PC-3 (cell line): ENCODE results near the gene PRPF6.

Experiments used
- EZH2 ChIP-seq: fragments of 300-600 bp; sonication (generic); IDR thresholded peaks from one replicate; pipeline ENCODE4 v1.6.1; 2017; ENCODE audit warnings: antibody characterized with exemption, mild to moderate bottlenecking, low read length; ENCODE audit not compliant: unreplicated experiment
- EZH2phosphoT487 ChIP-seq: fragments of 300-600 bp; sonication (generic); IDR thresholded peaks from 2 replicates; pipeline ENCODE4 v1.6.1; 2018; ENCODE audit warnings: mild to moderate bottlenecking, antibody characterized with exemption, low read length, borderline replicate concordance
- TF ChIP-seq, protein P1 (sequence below): fragments of 300-600 bp; sonication (generic); conservative IDR thresholded peaks from 2 replicates; pipeline ENCODE4 v1.5.1; 2017; ENCODE audit warnings: antibody characterized with exemption, low read depth, mild to moderate bottlenecking, low read length

DNA sequence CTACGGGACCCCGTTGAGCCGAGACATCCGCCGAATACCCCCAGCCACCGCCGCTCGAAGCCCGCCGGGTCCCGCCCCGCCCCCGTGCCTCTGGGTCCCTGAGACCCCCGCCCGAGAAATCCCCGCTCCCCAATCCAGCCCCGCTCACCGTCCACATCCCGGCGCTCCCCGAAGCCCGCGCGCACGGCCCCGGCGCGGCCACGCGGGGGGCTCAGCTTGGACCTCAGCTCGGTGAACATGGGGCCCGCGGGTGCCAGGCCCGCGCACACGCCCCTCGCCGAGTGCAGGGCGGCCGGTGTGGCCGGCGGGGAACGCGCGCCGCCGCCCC is 1.7 kb upstream of the PRPF6 start:
- no peak for TF ChIP-seq EZH2
- TF ChIP-seq, protein P1, sequence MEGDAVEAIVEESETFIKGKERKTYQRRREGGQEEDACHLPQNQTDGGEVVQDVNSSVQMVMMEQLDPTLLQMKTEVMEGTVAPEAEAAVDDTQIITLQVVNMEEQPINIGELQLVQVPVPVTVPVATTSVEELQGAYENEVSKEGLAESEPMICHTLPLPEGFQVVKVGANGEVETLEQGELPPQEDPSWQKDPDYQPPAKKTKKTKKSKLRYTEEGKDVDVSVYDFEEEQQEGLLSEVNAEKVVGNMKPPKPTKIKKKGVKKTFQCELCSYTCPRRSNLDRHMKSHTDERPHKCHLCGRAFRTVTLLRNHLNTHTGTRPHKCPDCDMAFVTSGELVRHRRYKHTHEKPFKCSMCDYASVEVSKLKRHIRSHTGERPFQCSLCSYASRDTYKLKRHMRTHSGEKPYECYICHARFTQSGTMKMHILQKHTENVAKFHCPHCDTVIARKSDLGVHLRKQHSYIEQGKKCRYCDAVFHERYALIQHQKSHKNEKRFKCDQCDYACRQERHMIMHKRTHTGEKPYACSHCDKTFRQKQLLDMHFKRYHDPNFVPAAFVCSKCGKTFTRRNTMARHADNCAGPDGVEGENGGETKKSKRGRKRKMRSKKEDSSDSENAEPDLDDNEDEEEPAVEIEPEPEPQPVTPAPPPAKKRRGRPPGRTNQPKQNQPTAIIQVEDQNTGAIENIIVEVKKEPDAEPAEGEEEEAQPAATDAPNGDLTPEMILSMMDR, result no peak
- no peak for TF ChIP-seq EZH2phosphoT487
